ENCODE results near the gene SST. TPM values are rescaled to one million over a fixed set of nuclear protein-coding genes. Genes with fewer than 3 reads are reported as not detected.

SST gene
- total and polyA plus RNA-seq, 10 of the 15 experiments (the other 5 are each of a cell fraction or from before 2014, with no cell fraction given) = 0.35 to 0.38 TPM; not detected in 8

GRCh38 chr3:187684880-187685279, 14.7 kb upstream of the SST start:
- Histone ChIP-seq H3K27ac (ENCODE audit: control insufficient read depth, insufficient read depth) (no peak overlapping the region), H3K9ac (ENCODE audit: control insufficient read depth, insufficient read depth, low read length) (no peak overlapping the region), H3K36me3 (ENCODE audit: control insufficient read depth in 2 of 2, insufficient read depth in 2 of 2, low read length in 1 of 2) (no peaks in the 10 kb centered on the region), H4K20me1 (ENCODE audit: control insufficient read depth, insufficient read depth) (no peaks in the 10 kb centered on the region; the same call in 1 of the 2 replicates), H3K9me3 (replicated peaks; ENCODE audit: control insufficient read depth, insufficient read depth, low read length) (no peaks in the 10 kb centered on the region), H3K27me3 (replicated peaks in 1 of 2; ENCODE audit: control insufficient read depth in 2 of 2, insufficient read depth in 2 of 2, low read length in 1 of 2) (no peaks in the 10 kb centered on the region), H2AFZ (ENCODE audit: control insufficient read depth, low read depth, low read length) (no peak overlapping the region), H3K79me2 (ENCODE audit: control insufficient read depth, insufficient read depth, low read length) (no peaks in the 10 kb centered on the region), H3K4me3 (no peak overlapping the region), H3K4me2 (ENCODE audit: control insufficient read depth, insufficient read depth) (no peak overlapping the region), H3K4me1 (ENCODE audit: control insufficient read depth, insufficient read depth, low read length) (no peaks in the 10 kb centered on the region)
- TF ChIP-seq CEBPZ (IDR thresholded peaks at IDR 0.05; ENCODE audit: low read depth, low read length) = no peak
- TF ChIP-seq PAX8 (IDR thresholded peaks at IDR 0.05) = no peak
- 0 out of 2 replicates have a peak, but pooled peaks have one; percentile 25 for TF ChIP-seq RUNX3 (IDR thresholded peaks at IDR 0.05; ENCODE audit: low read length)
- TF ChIP-seq SMAD1 (IDR thresholded peaks at IDR 0.05; ENCODE audit: low read depth, partially characterized antibody) = no peak
- no peak for TF ChIP-seq FOXM1 (IDR thresholded peaks at IDR 0.05; ENCODE audit: low read depth, low read length)
- SMC1A ChIA-PET (ENCODE audit: uncharacterized antibody, unreplicated experiment) = interaction anchor here (10.6 kb wide), 1 partner anchor 365 kb away, joined by 231 read pairs; no protein-coding TSS in a partner anchor
- DNase-seq (ENCODE audit: low read depth, low spot score) (no peak), ATAC-seq (no peak), FAIRE-seq (no peak)
- RAD21 ChIA-PET (ENCODE audit: unreplicated experiment) = no interaction called here
- WGBS (ENCODE audit: insufficient coverage, insufficient replicate concordance, low lambda C conversion rate, missing lambda C conversion rate) = 14% methylated on average over 2 of the region's 2 CpGs
- in situ Hi-C loops (cut with MboI) = loop anchor here (5.0 kb wide), 1 partner anchor 368 kb away; no protein-coding TSS in a partner anchor
- BruUV-seq (replicated peaks) = no TSS peak
- CTCF ChIA-PET = interaction anchor here (0.8 to 20.7 kb wide), 4 partner anchors 13 to 364 kb away, joined by 3 to 519 read pairs (median 3); no protein-coding TSS in a partner anchor
- intact Hi-C loops (cut with micrococcal nuclease; ENCODE audit: unreplicated experiment) = no loop called here
- POLR2A ChIA-PET = no interaction called here

Measured in GM12878 (cell line).